ENCODE results near the gene ITGB5.

ITGB5 gene

DNA sequence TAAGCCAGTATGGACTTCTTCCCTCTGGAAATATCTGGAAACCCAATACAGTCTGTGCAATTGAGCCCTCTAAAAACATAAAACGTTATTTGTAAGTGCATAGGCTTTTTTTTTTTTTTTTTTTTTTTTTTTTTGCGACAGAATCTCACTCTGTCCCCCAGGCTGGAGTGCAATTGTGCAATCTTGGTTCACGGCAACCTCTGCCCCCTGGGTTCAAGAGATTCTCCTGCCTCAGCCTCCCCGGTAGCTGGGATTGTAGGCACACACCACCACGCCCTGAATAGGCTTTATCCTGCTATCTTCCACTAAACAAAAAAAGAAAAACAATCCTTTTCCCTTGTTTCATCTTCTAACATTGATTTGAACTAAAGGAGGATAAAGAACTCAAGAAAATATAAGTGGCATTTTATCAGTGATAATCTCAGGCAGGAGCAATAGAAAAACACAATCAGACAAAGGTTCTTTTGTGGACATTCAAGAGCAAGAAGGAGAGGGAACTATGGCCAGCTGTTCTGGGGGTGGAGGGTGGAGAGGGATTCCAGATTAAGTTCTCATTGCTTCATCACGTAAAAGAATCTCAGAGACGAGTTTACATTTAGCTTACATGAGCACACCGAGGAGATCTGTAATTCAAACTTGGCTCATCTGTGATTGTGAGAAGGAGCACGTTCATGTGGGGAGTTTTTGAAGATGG is 68.6 kb downstream of the ITGB5 start:
- in situ Hi-C loops (cut with HindIII; ENCODE audit: low sequenced_read_pairs) = no loop called here

DNA sequence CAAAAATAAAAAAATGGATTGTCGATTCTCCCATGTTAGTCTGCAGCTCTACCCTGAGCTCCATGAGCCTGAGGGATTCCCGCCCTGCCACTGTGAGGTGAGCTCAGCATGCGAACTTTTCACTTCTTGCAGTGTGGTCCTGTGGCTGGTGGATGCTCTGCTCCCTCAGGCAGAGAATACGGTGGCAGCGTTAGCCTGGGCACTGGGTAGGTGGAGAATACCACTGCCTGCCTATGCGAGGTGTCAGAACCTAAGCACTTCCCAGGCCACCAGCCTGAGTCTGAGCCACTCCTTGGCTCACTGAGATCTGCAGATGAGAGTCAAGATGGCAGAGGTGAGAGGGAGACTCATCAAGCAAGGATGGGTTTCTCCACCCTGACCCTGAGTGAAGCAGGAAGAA is 70.1 kb downstream of the ITGB5 start:
- in situ Hi-C loops (cut with HindIII; ENCODE audit: low sequenced_read_pairs) = no loop called here

DNA sequence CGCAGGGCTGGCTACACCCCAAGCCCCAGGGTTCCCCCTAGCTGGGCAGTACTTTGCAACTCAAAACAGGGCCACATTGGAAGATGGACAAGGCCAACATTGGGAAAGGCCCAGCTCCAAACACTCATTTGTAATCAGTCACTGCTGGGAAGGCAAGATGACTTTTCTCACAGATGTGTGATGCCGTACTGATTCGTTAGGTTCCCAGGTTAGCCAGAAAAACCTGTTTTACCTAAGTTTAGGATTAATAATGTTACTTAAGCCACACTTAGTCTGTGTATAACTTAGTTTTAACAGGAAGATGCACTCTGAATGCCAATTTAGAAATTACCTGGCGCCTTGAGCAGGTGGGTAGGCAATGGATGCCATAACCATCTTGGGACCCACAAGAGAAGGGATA is 71.0 kb downstream of the ITGB5 start:
- in situ Hi-C loops (cut with HindIII; ENCODE audit: low sequenced_read_pairs) = no loop called here

DNA sequence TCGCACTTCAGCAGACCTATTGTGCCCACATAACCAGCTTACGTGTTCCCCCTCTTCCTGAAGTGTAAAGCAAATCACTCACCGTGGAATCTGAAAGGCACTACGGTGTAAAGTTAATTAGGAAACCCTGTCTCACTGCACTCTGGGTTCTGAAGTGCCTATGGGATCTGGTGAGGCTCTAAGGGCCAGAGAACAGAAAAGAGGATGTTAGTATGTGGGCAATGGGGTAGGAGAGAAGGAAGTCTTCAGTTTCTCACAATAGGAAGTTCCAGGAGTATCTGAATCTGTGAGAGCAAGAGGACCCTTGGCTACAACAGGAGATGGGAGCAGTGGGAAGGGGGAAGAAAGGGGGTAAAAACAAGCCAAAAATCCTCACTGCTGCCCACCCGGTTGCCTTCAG is 71.4 kb downstream of the ITGB5 start:
- in situ Hi-C loops (cut with HindIII; ENCODE audit: low sequenced_read_pairs) = no loop called here

DNA sequence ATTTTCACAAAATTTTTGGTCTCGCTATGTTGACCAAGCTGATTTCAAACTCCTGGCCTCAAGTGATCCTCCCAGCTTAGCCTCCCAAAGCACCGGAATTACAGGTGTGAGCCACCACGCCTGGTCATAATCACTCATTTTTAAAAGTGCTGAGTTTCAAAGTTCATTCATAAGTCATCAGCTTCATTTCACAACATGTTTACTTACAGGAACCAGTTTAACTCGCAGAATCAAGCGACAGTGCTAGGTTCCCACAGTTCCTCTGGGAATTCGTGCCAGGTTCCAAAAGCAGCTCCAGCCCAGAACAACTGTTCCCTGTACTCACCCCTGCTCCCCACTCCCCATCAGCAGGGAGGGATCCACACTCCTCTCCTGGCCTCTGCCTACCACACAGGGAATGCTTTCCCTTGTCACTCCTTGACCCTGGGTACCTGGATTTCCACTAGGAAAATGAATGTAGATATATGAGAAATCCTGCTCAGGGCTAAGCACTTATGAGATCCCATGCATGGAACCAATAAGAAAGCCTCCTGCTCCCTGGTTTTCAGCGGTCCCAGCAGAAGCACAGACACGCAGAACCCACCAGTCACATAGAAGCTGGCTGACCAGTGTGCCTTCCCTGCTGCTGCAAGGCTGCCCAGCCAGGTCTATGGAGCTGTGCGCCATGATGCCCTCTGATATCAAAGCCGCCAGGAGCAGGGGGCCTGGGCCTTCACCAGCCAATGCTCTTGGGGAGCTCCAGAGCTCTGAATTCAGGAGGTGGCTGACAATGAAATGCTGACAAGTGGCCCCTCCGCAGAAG is 72.3 kb downstream of the ITGB5 start:
- in situ Hi-C loops (cut with HindIII; ENCODE audit: low sequenced_read_pairs) = no loop called here

DNA sequence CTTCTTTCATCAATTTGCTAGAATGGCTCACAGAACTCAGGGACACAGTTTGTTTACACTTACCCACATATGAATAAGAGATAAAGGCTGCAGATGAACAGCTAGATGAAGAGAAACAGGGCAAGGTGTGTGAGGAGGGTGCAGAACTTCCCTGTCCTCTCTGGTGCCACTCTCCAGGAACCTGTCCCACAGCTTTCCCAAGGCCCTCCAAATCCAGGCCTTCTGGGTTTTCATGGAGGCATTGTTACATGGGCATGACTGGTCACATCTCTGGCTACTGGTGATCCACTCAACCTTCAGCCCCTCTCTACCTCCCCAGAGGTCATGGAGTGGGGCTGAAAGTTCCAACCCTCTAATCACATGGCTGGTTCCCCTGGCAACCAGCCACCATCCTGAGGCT is 73.6 kb downstream of the ITGB5 start:
- in situ Hi-C loops (cut with HindIII; ENCODE audit: low sequenced_read_pairs) = no loop called here

DNA sequence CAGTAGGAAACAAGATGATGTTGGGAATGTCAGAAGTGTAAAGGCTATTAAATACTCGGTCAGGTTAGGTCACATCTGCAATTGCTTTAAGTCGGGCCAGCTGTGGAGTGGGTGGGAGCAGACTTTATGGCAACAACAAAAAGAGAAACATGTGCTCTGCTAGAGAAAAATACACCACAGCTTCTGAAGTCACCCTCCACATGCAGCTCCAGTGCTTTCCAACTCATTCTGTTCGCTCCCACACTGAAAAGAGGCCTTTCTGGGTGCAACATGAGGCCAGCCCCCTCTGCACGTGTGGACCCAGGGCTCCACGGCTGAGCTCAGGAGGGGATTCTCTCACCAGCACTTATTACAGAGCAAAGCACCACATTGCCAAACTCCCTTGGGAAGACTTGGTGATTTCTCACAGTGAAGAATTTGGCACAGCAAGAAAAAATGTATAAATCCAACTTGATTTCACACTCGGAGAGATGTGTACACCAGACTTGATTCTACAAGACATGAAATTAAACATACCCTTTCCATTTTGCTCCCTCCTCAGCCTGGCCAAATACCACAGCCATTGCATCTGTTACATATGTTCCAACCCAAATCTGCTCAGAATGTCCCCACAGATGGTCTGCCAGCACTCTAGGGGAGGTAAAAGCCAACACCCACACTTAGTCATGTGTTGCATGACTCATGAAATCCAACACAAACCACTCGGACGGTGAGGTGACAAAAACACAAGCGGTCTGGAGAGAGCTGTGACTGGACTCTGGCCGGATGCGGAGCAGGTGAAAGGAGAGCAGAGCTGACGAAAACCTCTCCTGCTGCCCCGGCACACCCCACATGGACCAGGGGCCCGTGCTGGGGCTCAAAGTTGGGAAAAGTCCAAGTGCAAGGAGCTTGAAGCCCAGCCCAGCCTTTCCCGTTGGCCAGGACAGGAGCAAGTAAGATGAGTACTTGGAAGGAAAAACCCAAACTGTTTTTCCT is 74.6 kb downstream of the ITGB5 start:
- in situ Hi-C loops (cut with HindIII; ENCODE audit: low sequenced_read_pairs) = no loop called here

DNA sequence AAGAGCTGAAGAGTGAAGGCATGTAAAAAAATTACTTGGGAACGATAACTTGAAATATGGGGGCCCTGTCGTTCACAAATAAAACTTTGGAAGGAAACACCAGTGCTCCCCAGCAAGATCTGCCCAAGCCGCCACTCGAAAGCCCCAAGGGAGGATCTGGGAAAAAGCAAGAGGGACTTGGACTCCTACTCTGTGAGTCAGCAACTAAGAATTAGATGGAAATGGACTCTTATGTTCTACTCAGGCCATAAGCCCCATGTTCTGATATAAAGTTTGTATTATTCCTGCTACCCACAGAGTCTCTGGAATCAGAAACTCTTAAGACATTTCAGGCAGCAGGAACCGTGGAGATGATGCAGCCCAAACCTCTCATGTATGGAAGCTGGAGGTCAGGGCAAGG is 75.7 kb downstream of the ITGB5 start:
- in situ Hi-C loops (cut with HindIII; ENCODE audit: low sequenced_read_pairs) = no loop called here

DNA sequence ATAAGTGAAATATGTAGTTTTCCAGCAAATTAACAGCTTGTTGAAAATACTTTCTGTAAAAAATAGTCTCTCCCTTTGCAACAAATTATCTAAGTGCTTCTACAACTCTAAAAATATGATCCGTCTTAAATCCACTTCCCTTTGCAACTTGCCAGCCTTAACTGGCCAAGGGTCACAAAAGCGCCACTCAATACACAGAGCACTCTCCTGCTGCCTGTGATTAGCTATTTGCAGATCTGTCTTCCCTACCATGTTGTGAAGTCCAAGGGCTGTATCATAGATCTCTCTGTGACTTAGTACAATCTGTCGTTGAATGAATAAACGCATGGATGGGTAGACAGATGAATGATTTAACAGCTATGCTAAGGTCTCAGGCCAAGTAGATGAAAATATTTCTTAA is 76.2 kb downstream of the ITGB5 start:
- in situ Hi-C loops (cut with HindIII; ENCODE audit: low sequenced_read_pairs) = no loop called here

DNA sequence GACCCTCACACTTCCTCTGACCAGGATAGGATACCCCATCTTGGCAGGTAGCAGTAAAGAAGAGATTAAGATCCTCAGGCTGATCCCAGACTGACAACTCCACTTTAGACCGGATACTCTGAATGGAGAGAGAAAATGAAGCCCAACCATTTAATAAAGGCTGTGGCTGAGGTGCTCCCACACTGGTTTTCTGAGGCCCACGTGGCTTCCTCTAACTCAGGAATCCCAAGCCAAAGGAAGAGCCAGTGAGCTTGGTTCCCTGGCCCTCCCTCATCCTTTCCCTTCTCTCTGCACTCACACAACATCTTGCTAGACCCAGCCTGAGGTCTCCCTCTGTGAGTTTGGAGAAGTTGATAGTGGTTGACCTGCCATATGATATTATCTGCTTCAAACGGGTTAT is 78.1 kb downstream of the ITGB5 start:
- in situ Hi-C loops (cut with HindIII; ENCODE audit: low sequenced_read_pairs) = no loop called here

DNA sequence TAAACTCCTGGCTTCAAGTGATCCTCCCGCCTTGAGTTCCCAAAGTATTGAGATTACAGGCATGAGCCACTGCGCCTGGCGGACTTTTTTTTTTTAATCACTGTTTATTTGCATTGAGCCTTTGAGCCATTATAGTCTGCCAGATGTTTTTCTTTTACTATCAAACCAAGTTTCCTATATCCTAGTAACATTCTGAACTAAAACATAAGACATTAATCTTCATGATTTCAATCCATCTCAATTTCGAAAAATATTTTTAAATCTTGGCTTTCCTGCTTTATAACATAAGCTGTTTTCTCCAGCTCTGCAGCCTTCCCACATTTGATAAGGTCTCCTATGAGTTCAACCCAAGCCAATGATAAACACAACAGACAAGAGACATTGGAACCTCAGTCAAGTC is 81.5 kb downstream of the ITGB5 start:
- in situ Hi-C loops (cut with HindIII; ENCODE audit: low sequenced_read_pairs) = no loop called here

DNA sequence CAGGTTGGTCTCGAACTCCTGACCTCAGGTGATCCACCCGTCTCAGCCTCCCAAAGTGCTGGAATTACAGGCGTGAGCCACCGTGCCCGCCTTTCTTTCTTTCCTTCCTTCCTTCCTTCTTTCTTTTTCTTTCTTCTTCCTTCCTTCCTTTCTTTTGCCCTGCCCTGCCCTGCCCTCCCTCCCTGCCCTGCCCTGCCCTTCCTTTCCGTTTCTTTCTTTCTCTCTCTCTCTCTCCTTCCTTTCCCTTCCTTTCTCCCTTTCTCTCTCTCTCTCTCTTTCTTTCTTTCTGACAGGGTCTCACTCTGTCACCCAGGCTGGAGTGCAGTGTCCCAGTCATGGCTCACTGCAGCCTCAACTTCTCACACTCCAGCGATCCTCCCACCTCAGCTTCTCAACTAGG is 82.3 kb downstream of the ITGB5 start:
- in situ Hi-C loops (cut with HindIII; ENCODE audit: low sequenced_read_pairs) = no loop called here

DNA sequence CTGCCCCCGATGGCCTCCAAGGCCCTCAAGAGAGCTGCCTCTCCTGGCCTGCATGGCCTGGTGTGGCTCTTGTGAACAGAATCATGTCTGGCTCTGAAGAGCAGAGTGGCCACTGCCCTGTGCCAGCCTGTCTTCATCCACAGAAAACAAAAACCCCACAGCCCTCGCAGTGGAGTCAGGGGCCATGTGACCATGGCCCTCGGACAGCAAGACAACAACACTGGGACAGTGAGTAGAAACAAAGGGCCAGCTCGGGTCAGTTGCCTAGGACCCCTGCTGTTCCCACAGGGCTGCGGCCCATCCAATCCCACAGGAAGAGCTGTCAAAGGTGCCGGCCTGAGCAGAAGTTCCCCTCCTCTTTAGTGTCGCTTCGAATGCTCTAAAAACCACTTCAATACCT is 84.5 kb downstream of the ITGB5 start:
- in situ Hi-C loops (cut with HindIII; ENCODE audit: low sequenced_read_pairs) = no loop called here

DNA sequence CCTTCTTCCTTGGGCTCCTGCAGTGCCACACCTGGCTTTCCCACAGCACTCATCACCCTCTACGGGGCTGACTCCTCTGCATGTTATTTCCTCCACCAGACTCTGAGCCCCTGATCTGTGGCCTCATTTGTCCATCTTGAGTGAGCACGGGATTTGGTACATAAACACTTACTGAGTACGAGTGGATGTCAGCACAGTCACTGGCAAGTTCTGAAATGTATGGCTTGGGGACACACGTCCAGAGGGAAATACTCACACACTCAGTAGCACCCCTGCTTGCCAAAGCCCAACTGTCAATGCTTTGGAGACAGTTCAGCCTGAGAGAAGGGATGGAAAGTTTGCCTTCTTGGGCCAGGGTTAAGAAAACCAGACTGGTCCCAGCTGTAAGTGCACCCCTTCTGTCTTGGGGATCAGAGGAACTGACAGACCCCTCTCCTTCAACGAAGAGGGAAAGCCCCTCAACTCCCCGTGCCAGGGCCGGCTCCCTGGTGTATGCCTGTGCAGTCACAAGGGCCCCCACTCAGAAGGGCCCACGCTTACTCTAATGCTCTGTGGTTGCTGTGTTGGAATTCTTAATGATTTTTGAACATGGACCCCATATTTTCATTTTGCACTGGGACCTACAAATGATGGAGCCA is 85.0 kb downstream of the ITGB5 start:
- in situ Hi-C loops (cut with HindIII; ENCODE audit: low sequenced_read_pairs) = no loop called here

DNA sequence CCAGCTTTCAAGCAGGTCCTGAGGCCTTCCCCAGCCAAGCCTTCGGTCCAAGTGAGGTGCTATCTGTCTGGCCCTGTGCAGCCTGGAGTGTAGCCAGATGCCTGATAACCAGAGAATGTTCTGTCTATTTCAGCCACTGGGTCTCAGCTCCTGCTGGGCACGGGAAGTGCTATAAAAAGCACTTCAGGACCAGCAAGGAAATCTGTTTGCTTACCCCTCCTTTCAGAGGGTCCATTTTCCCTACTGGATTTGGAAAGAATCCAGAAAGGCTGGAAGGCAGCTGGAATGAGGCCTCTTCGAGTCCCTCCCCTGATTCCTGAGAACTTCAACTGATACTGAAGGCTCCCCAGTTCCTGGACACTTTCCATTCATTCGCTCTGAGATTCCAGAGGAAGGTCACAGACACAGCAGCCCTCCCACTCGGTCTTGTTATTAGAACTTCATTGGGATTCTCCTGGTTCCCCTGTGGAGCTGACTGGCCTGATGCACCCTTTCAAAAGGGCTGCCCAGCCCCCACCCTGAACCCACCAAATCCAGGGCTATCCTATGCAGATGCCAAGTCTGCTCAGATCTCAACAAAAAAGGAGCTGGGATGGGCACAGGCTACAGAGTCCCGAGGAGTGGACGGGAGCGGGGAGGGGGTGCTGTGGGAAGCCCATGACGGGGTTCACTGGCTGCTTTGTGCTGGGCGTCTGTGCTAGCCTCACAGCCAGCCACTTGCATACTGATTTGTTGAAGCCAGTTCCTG is 86.5 kb downstream of the ITGB5 start:
- in situ Hi-C loops (cut with HindIII; ENCODE audit: low sequenced_read_pairs) = no loop called here

DNA sequence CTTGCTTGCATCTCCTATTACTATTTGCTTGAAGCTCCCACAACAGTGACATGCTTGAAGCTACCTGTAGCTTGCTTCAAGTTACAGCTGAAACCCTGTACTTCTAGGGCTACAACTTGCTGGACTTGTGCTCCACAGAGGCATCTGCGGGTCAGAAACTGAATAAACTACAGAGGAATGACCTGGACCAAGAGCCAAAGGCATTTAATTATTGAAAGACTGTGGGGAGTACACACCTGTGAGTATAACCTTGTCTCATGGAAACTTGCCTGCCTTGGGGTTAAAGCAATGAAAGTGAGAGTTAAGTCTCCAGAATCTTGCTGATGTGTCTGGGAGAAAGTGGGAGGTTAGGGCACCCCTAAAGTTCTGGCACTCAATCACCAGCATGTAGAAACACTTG is 87.1 kb downstream of the ITGB5 start:
- in situ Hi-C loops (cut with HindIII; ENCODE audit: low sequenced_read_pairs) = no loop called here

DNA sequence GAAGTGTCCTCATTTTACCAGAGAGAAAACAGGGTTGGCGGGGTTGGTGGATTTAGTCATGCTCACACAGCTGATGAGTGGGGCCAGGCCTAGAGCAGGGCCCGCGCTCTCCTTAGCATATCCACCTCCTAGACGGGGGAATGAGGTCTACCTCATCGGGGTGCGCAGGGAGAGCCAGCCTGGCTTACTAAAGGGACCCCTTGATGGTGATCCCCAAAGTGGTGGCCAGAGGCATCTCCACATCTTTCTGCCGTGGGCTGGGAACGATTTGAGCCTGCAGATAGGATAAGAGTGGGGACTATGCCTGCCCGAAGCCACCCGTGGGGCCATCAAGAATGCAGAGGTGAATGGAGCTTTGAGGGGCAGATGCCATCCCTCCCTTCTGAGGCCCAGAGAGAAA is 87.5 kb downstream of the ITGB5 start:
- in situ Hi-C loops (cut with HindIII; ENCODE audit: low sequenced_read_pairs) = no loop called here

DNA sequence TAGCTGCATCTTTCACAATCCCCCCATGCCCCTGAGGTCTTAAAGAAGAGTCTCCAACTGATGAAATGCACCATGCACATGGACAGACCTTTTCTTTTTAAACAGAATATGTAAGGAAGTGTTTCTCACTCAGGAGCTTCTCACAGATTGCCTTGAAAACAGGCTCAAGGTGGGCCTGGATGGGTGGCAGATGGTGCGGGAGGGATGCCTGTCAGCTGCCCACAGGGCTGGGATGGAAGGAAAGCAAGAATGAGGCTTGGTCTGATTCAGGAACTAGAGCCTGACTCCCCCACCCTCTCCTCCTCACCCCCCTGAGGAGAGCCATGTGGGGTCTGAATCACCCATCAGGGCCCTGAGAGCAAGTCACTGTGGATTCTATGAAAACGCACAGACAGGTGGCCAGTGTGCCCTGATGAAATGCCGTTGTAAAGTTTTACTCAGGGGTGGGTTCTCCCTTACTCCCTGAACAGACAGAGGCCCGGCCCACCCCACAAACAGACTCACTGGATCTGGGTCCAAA is 89.7 kb downstream of the ITGB5 start:
- in situ Hi-C loops (cut with HindIII; ENCODE audit: low sequenced_read_pairs) = no loop called here

DNA sequence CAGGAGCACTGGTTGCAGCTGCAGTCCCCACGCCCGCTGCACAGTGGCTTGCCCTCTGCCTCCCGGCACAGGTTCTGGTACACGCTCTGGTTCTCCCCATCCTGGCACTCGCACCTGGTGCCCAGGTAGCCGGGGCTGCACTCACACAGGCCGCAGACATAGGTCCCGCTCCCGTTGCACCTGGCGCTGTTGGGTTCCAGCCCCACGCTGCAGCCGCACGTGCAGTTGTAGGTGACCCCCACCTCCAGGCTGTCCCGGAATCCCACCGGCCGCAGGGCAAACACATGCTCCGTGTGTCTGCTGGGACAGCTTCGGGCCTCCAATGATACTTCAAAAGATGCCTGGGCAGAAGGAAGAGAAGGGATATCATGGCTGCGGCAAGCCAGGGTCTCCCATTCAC is 90.7 kb downstream of the ITGB5 start:
- in situ Hi-C loops (cut with HindIII; ENCODE audit: low sequenced_read_pairs) = no loop called here

Data from DLD1 (cell line).